Endothelial cell of umbilical vein (primary cell): ENCODE measurements around the gene FAM43B. TPM values are rescaled to one million over a fixed set of nuclear protein-coding genes. Genes with fewer than 3 reads are reported as not detected.

Source experiments
- BruUV-seq: library from RNA; stranded (reverse); fragments of 400-500 nt; replicated peaks from 2 replicates; lab custom pipeline; 2021; lab: Mats Ljungman, UMichigan
- CTCF ChIA-PET: fragments of 300-600, 350-600 bp; sonication (Branson Sonifier 250); formaldehyde crosslinking; loops from one replicate; lab custom pipeline; 2021; ENCODE audit warnings: antibody characterized with exemption, inconsistent platforms; lab: Charles Lee
- POLR2A ChIA-PET: fragments of 300-600, 350-600 bp; sonication (Branson Sonifier 250); formaldehyde crosslinking; loops from one replicate; lab custom pipeline; 2021; ENCODE audit warnings: antibody characterized with exemption, inconsistent platforms; lab: Charles Lee
- DNase-seq: peaks from one replicate; pipeline ENCODE4 v3.0.0-alpha.2; 2011; ENCODE audit warnings: low read depth, low spot score
- FAIRE-seq: peaks from 2 replicates; lab custom pipeline; 2011; peaks lifted over from hg19 to GRCh38; lab: Jason Lieb, UNC
- H2AFZ ChIP-seq: 2 replicates; pipeline ENCODE4 v1.6.0; 2012; ENCODE audit warnings: low read depth, low read length, control low read depth, inconsistent platforms
- H3K27ac ChIP-seq: 2 replicates; pipeline ENCODE4 v1.5.1; 2011; ENCODE audit warnings: low read depth, mild to moderate bottlenecking, control low read depth, low read length, moderate library complexity; ENCODE audit not compliant: insufficient read depth
- H3K27me3 ChIP-seq, 2 experiments: 2 replicates each; pipeline versions ENCODE4 v1.6.0 to v1.6.1; 2011; ENCODE audit warnings: low read length in 2 of 2, mixed read lengths in 1 of 2; ENCODE audit not compliant: control insufficient read depth in 2 of 2, insufficient read depth in 2 of 2
- H3K36me3 ChIP-seq, 2 experiments: 2 replicates in 1 of 2; 3 replicates in 1 of 2; pipeline ENCODE4 v1.5.1; 2011; ENCODE audit warnings: low read length in 2 of 2, mild to moderate bottlenecking in 1 of 2, moderate library complexity in 1 of 2; ENCODE audit not compliant: control insufficient read depth in 2 of 2, insufficient read depth in 2 of 2; ENCODE audit errors: extremely low read depth in 1 of 2
- H3K4me1 ChIP-seq: 3 replicates; pipeline ENCODE4 v1.5.1; 2011; ENCODE audit warnings: mild to moderate bottlenecking, low read length; ENCODE audit not compliant: control insufficient read depth, insufficient read depth; ENCODE audit errors: extremely low read depth
- H3K4me2 ChIP-seq: 2 replicates; pipeline ENCODE4 v1.6.1; 2011; ENCODE audit warnings: low read length, control low read depth, mixed read lengths; ENCODE audit not compliant: insufficient read depth
- H3K4me3 ChIP-seq, 3 experiments: fragments of 200-600 bp in 1 of 3; sonication (generic), shearing (Covaris generic) in 1 of 3; replicated peaks in 1 of 3; 2 replicates each; pipeline ENCODE4 v1.5.1; 2011 to 2016; ENCODE audit warnings: control low read depth in 3 of 3, low read length in 3 of 3, mild to moderate bottlenecking in 2 of 3, inconsistent platforms in 1 of 3, low read depth in 1 of 3, moderate library complexity in 1 of 3; ENCODE audit not compliant: insufficient read depth in 1 of 3
- H3K79me2 ChIP-seq: 2 replicates; pipeline ENCODE4 v1.6.0; 2012; ENCODE audit warnings: low read length, inconsistent platforms; ENCODE audit not compliant: control insufficient read depth, insufficient read depth
- H3K9ac ChIP-seq: replicated peaks from 2 replicates; pipeline ENCODE3; 2011; ENCODE audit warnings: low read length, control low read depth; ENCODE audit not compliant: insufficient read depth; ENCODE audit errors: extremely low read depth
- H3K9me1 ChIP-seq: replicated peaks from 3 replicates; pipeline ENCODE4 v1.6.0; 2011; ENCODE audit warnings: mild to moderate bottlenecking, low read length; ENCODE audit not compliant: control insufficient read depth, insufficient read depth; ENCODE audit errors: extremely low read depth
- H3K9me3 ChIP-seq: replicated peaks from 2 replicates; pipeline ENCODE4 v1.5.1; 2012; ENCODE audit warnings: low read length, inconsistent platforms; ENCODE audit not compliant: control insufficient read depth, insufficient read depth
- H4K20me1 ChIP-seq: replicated peaks from 2 replicates; pipeline ENCODE3; 2011; ENCODE audit warnings: mild to moderate bottlenecking, low read length; ENCODE audit not compliant: control insufficient read depth, insufficient read depth; ENCODE audit errors: extremely low read depth
- EZH2 ChIP-seq: IDR thresholded peaks from 2 replicates; pipeline ENCODE4 v1.6.1; 2012; ENCODE audit warnings: borderline replicate concordance, low read depth, mild to moderate bottlenecking, moderate library complexity, low read length, inconsistent platforms; ENCODE audit not compliant: severe bottlenecking
- FOS ChIP-seq: IDR thresholded peaks from 2 replicates; pipeline ENCODE4 v1.6.1; 2011; ENCODE audit warnings: mild to moderate bottlenecking, low read length, moderate library complexity, borderline replicate concordance; ENCODE audit not compliant: insufficient read depth
- GATA2 ChIP-seq: IDR thresholded peaks from 2 replicates; pipeline ENCODE4 v1.7.0; 2011; ENCODE audit warnings: low read depth, mild to moderate bottlenecking, moderate library complexity, mixed read lengths, low read length; ENCODE audit not compliant: insufficient read length, insufficient read depth
- MYC ChIP-seq: IDR thresholded peaks from one replicate; pipeline ENCODE4 v1.6.1; 2011; ENCODE audit warnings: mild to moderate bottlenecking, low read depth, low read length
- POLR2A ChIP-seq: IDR thresholded peaks from 2 replicates; pipeline ENCODE4 v1.6.1; 2012; ENCODE audit warnings: low read depth, mild to moderate bottlenecking, control low read depth, low read length
- POLR2AphosphoS5 ChIP-seq: IDR thresholded peaks from 2 replicates; pipeline ENCODE4 v1.6.1; 2012; ENCODE audit warnings: low read depth, mild to moderate bottlenecking, control low read depth, low read length, moderate library complexity; ENCODE audit not compliant: insufficient read depth
- dilution Hi-C: fragments of 300-500 bp; cut with MboI; formaldehyde crosslinking; loops from one replicate; pipeline ENCODE4 v1.15.0; 2019; ENCODE audit warnings: low sequenced_read_pairs; ENCODE audit not compliant: extremely low pct_ligation_motif_present
- intact Hi-C: fragments of 100-400 bp; cut with micrococcal nuclease; formaldehyde crosslinking; loops from one replicate; pipeline ENCODE4 v1.10.0; 2022
- polyA plus RNA-seq, 4 experiments: library from polyadenylated mRNA; depleted of rRNA in 3 of 4; stranded (reverse) in 3 of 4; unstranded in 1 of 4; fragments of >200 nt; gene quantifications; 2 replicates each; pipeline versions ENCODE4 v1.2.1 to v1.2.3, GENCODE V29; 2011 to 2012; ENCODE audit warnings: missing spikeins in 1 of 4
- total RNA-seq: library from RNA; stranded (reverse); gene quantifications from 2 replicates; pipeline ENCODE4 v1.2.3, GENCODE V29; 2021
- TF ChIP-seq, protein P1 (sequence below), 2 donors: IDR thresholded peaks; 1 replicate in 1 of 2; 2 replicates in 1 of 2; pipeline ENCODE4 v1.5.1; 2011; ENCODE audit warnings: low read length in 2 of 2, mild to moderate bottlenecking in 2 of 2, moderate library complexity in 2 of 2, control low read depth in 1 of 2, inconsistent platforms in 1 of 2, low read depth in 1 of 2; ENCODE audit not compliant: insufficient read depth in 1 of 2; ENCODE audit errors: extremely low read depth in 1 of 2

The FAM43B gene
- total and polyA plus RNA-seq, 2 donors (not counting 3 experiments of a cell fraction or from before 2014, with no cell fraction given), result not detected

DNA sequence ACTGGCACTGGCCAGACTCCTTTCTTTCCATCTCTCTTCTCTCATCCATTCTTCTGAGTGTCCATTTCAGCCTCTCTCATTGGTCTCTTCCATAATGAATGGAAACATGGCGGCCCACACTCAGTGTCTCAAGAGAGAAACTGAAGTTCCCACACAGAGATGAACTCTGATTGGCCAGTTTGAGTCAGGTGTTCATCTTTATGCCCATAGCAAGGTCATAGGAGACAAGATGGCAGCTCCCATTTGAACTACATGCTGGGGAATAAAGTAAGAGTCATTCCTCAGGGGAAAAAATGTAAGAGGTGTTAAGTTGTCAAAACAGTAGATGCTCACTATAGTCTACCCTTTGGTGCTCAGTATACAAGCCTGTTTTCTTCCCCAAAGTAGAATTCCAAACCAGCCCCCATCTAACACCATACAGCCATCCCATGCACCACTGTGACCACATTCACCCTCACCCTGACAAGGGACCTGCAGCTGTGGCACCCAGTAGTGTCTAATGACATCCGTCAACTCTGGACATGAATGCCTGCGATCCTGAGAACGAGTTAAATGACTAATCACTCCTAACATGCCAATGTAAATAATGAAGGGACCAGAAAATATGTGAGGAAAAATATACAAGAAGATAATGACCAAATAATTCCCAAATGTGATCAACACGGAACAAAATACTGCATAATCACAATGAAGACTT is 48.9 kb downstream of the FAM43B start:
- dilution Hi-C loops, result no loop called here
- no peaks in the 10 kb centered on the region for H3K9me3 ChIP-seq
- POLR2A ChIA-PET, result interaction anchor here (0.6 kb wide), 1 partner anchor 29 kb away, joined by 4 read pairs; no protein-coding TSS in a partner anchor
- CTCF ChIA-PET, result interaction anchor here (1.9 kb wide), 1 partner anchor 26 kb away, joined by 6 read pairs; no protein-coding TSS in a partner anchor
- FAIRE-seq, result no peak
- H3K79me2 ChIP-seq, result no peaks in the 10 kb centered on the region
- intact Hi-C loops, result no loop called here
- no peaks in the 10 kb centered on the region for H3K9me1 ChIP-seq
- DNase-seq, result peak; percentile 54
- TF ChIP-seq GATA2 (no peak), POLR2A (no peak), EZH2 (no peak), POLR2AphosphoS5 (no peak), FOS (peak; percentile 30), MYC (no peak)
- TF ChIP-seq, protein P1, sequence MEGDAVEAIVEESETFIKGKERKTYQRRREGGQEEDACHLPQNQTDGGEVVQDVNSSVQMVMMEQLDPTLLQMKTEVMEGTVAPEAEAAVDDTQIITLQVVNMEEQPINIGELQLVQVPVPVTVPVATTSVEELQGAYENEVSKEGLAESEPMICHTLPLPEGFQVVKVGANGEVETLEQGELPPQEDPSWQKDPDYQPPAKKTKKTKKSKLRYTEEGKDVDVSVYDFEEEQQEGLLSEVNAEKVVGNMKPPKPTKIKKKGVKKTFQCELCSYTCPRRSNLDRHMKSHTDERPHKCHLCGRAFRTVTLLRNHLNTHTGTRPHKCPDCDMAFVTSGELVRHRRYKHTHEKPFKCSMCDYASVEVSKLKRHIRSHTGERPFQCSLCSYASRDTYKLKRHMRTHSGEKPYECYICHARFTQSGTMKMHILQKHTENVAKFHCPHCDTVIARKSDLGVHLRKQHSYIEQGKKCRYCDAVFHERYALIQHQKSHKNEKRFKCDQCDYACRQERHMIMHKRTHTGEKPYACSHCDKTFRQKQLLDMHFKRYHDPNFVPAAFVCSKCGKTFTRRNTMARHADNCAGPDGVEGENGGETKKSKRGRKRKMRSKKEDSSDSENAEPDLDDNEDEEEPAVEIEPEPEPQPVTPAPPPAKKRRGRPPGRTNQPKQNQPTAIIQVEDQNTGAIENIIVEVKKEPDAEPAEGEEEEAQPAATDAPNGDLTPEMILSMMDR (IDR thresholded peaks at IDR 0.05; ENCODE audit: extremely low read depth in 1 of 2, insufficient read depth in 1 of 2, low read depth in 1 of 2, low read length in 2 of 2), result no peak
- H3K4me2 ChIP-seq, result no peak overlapping the region
- H3K4me3 ChIP-seq, result no peak overlapping the region
- H3K9ac ChIP-seq, result no peak overlapping the region
- no TSS peak for BruUV-seq
- H3K27ac ChIP-seq, result no peak overlapping the region
- H3K27me3 ChIP-seq, result no peaks in the 10 kb centered on the region
- peaks cover 6% of the 10 kb centered on the region for H3K4me1 ChIP-seq
- H3K36me3 ChIP-seq, result no peaks in the 10 kb centered on the region
- no peak overlapping the region for H2AFZ ChIP-seq
- H4K20me1 ChIP-seq, result no peaks in the 10 kb centered on the region
